GM12878 (cell line): ENCODE measurements around the gene FAM89B.

ENCODE experiments used
- CBX3 ChIP-seq: fragments of 200-600 bp; sonication (generic); IDR thresholded peaks from 2 replicates; pipeline ENCODE4 v1.6.1; 2016; ENCODE audit warnings: low read depth, borderline replicate concordance
- CTCF ChIP-seq, 3 experiments: IDR thresholded peaks in 2 of 3; conservative IDR thresholded peaks in 1 of 3; 2 replicates each; pipeline ENCODE4 v1.5.1; 2011; ENCODE audit warnings: low read depth in 3 of 3, low read length in 3 of 3, mild to moderate bottlenecking in 3 of 3, control low read depth in 2 of 3, moderate library complexity in 2 of 3, inconsistent platforms in 1 of 3, mixed read lengths in 1 of 3; ENCODE audit not compliant: control insufficient read depth in 2 of 3, insufficient read depth in 1 of 3; ENCODE audit errors: extremely low read depth in 1 of 3
- DPF2 ChIP-seq: fragments of 450-650 bp; IDR thresholded peaks from 2 replicates; pipeline ENCODE4 v1.6.1; 2017; ENCODE audit warnings: mild to moderate bottlenecking
- E2F8 ChIP-seq: fragments of 450-650 bp; IDR thresholded peaks from 2 replicates; pipeline ENCODE4 v1.6.1; 2018; ENCODE audit warnings: mild to moderate bottlenecking, low read depth, moderate library complexity; ENCODE audit not compliant: partially characterized antibody
- EZH2 ChIP-seq: IDR thresholded peaks from 2 replicates; pipeline ENCODE4 v1.6.1; 2012; ENCODE audit warnings: low read depth, mild to moderate bottlenecking, control low read depth, inconsistent platforms, low read length, borderline replicate concordance; ENCODE audit not compliant: control insufficient read depth
- RFX5 ChIP-seq: IDR thresholded peaks from 2 replicates; pipeline ENCODE4 v1.6.1; 2011; ENCODE audit warnings: low read depth, low read length, improper control_type of control experiment
- ZNF687 ChIP-seq: fragments of 450-650 bp; IDR thresholded peaks from 2 replicates; pipeline ENCODE4 v1.6.1; 2017; ENCODE audit warnings: mild to moderate bottlenecking, moderate library complexity

- TF ChIP-seq CTCF (IDR thresholded peaks at IDR 0.05 in 2 of 3, conservative IDR thresholded peaks at IDR 0.05 in 1 of 3; ENCODE audit: control insufficient read depth in 2 of 3, extremely low read depth in 1 of 3, insufficient read depth in 1 of 3, low read depth in 3 of 3, low read length in 3 of 3) (no peak), ZNF687 (no peak), EZH2 (no peak), DPF2 (no peak), CBX3 (no peak), E2F8 (no peak), RFX5 (no peak)
Measured at GRCh38 chr11:65558002-65558929, 14.1 kb upstream of the FAM89B start, which contains the start of gene LTBP3.
